ENCODE data around the gene RSBN1L.
"Not testable (repeated sequence)": the region's sequence is repeated elsewhere in the genome, so short reads cannot be mapped to it uniquely, and the experiment has no call there.

- TF ChIP-seq USF2 (IDR thresholded peaks at IDR 0.05); RAD21 (conservative IDR thresholded peaks at IDR 0.05 in 1 of 2, IDR thresholded peaks at IDR 0.05 in 1 of 2); POLR2A (IDR thresholded peaks at IDR 0.05; ENCODE audit: low read length); HDAC2 (IDR thresholded peaks at IDR 0.05); ESRRA (IDR thresholded peaks at IDR 0.05; ENCODE audit: borderline replicate concordance, low read length); EP300 (IDR thresholded peaks at IDR 0.05): not testable (repeated sequence)
- TF ChIP-seq, protein P1, sequence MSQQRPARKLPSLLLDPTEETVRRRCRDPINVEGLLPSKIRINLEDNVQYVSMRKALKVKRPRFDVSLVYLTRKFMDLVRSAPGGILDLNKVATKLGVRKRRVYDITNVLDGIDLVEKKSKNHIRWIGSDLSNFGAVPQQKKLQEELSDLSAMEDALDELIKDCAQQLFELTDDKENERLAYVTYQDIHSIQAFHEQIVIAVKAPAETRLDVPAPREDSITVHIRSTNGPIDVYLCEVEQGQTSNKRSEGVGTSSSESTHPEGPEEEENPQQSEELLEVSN (IDR thresholded peaks at IDR 0.05; ENCODE audit: borderline replicate concordance, low read depth), result not testable (repeated sequence)
- TF ChIP-seq, protein P2, sequence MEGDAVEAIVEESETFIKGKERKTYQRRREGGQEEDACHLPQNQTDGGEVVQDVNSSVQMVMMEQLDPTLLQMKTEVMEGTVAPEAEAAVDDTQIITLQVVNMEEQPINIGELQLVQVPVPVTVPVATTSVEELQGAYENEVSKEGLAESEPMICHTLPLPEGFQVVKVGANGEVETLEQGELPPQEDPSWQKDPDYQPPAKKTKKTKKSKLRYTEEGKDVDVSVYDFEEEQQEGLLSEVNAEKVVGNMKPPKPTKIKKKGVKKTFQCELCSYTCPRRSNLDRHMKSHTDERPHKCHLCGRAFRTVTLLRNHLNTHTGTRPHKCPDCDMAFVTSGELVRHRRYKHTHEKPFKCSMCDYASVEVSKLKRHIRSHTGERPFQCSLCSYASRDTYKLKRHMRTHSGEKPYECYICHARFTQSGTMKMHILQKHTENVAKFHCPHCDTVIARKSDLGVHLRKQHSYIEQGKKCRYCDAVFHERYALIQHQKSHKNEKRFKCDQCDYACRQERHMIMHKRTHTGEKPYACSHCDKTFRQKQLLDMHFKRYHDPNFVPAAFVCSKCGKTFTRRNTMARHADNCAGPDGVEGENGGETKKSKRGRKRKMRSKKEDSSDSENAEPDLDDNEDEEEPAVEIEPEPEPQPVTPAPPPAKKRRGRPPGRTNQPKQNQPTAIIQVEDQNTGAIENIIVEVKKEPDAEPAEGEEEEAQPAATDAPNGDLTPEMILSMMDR (IDR thresholded peaks at IDR 0.05), result not testable (repeated sequence)
- TF ChIP-seq, protein P3, sequence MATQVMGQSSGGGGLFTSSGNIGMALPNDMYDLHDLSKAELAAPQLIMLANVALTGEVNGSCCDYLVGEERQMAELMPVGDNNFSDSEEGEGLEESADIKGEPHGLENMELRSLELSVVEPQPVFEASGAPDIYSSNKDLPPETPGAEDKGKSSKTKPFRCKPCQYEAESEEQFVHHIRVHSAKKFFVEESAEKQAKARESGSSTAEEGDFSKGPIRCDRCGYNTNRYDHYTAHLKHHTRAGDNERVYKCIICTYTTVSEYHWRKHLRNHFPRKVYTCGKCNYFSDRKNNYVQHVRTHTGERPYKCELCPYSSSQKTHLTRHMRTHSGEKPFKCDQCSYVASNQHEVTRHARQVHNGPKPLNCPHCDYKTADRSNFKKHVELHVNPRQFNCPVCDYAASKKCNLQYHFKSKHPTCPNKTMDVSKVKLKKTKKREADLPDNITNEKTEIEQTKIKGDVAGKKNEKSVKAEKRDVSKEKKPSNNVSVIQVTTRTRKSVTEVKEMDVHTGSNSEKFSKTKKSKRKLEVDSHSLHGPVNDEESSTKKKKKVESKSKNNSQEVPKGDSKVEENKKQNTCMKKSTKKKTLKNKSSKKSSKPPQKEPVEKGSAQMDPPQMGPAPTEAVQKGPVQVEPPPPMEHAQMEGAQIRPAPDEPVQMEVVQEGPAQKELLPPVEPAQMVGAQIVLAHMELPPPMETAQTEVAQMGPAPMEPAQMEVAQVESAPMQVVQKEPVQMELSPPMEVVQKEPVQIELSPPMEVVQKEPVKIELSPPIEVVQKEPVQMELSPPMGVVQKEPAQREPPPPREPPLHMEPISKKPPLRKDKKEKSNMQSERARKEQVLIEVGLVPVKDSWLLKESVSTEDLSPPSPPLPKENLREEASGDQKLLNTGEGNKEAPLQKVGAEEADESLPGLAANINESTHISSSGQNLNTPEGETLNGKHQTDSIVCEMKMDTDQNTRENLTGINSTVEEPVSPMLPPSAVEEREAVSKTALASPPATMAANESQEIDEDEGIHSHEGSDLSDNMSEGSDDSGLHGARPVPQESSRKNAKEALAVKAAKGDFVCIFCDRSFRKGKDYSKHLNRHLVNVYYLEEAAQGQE (IDR thresholded peaks at IDR 0.05), result not testable (repeated sequence)
Measured at GRCh38 chr7:77714931-77715330, 18.7 kb downstream of the RSBN1L start.
